H1 (cell line): ENCODE data around the gene DDX23. TPM values are rescaled to one million over a fixed set of nuclear protein-coding genes. Genes with fewer than 3 reads are reported as not detected.

ENCODE experiments used
- POLR2AphosphoS5 ChIP-seq: IDR thresholded peaks from 2 replicates; pipeline ENCODE4 v1.6.1; 2011; ENCODE audit warnings: low read depth, low read length
- polyA plus RNA-seq, 7 experiments: library from polyadenylated mRNA; depleted of rRNA in 3 of 7; stranded (reverse) in 5 of 7; unstranded in 2 of 7; fragments of >200 nt in 5 of 7; fragments of 200-250 nt in 2 of 7; gene quantifications; 1 replicate in 5 of 7; 2 replicates in 1 of 7; 4 replicates in 1 of 7; pipeline versions ENCODE4 v1.2.1 to v1.2.3, GENCODE V29; 2011 to 2013; ENCODE audit warnings: missing spikeins in 2 of 7, mixed read lengths in 2 of 7
- total RNA-seq: library from RNA; stranded (reverse); fragmentation: NEBNext Ultra II Directional; extraction: Animal tissue kit (Norgen Biotek cat#: 25700); gene quantifications from 2 replicates; pipeline ENCODE4 v1.2.1, GENCODE V29; 2021

The DDX23 gene
- total and polyA plus RNA-seq, 2 of the 8 experiments (the other 6 are each of a cell fraction or from before 2014, with no cell fraction given), result 43.5 to 107 TPM

DNA sequence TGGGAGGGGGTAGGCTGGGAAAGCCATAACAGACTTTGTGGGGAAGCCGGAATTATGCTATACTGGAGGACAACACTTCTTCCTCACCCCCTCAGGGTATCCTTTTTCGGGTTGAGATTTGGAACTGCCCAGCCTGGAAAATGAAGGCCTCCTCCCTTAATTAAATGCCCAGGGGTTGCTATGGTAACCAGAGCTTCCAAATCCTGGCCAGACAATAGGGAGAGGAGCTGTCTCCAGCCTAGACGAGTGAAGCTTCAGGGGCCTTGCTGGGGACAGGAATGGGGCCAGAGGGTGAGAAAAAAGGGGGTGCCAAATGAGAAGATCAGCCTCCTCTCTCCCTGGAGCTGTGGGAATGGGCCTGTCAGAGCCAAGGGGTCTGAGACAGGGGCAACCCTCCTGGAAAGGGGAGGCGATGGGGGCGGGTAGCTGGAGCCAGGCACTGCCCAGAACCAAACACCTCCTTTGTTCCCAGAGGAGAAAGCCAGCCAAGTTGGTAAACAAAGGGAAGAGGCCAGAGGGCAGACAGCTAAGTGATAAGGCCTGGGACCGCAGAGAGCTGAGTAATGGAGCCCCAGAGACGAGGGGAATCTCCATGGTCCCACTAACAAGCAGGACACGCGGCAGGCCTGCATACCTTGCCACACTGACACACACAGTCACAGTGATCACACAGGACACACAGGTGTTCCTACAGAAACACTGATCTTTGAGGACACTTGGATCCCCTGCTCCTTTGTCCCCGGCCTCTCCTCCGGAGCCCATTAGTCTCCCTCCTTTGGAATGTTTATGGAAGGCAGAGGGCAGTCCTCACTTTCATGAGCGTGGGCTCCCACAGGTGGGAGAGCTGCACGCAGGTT lies 31.6 kb upstream of the DDX23 start (continued):
- TF ChIP-seq POLR2AphosphoS5, result peak; percentile 42; the same call in 1 of the 2 replicates
